Neural cell (in vitro differentiated cells): ENCODE data around the gene ITPR2. TPM values are rescaled to one million over a fixed set of nuclear protein-coding genes. Genes with fewer than 3 reads are reported as not detected.
"Not testable (repeated sequence)": the region's sequence is repeated elsewhere in the genome, so short reads cannot be mapped to it uniquely, and the experiment has no call there.

Experiments
- H2AFZ ChIP-seq: fragments of 200-600, 300-800 bp; sonication (generic), shearing (Covaris generic); 2 replicates; pipeline ENCODE4 v1.6.0; 2014; ENCODE audit warnings: low read depth, mild to moderate bottlenecking, antibody characterized with exemption, low read length, moderate library complexity
- H3F3A ChIP-seq: fragments of 200-600 bp; shearing (Covaris generic); 2 replicates; pipeline ENCODE4 v1.6.1; 2016; ENCODE audit warnings: mild to moderate bottlenecking, moderate library complexity, mixed read lengths, antibody characterized with exemption, low read length; ENCODE audit not compliant: insufficient read depth, poor library complexity, severe bottlenecking
- H3K27ac ChIP-seq: fragments of 200-600, 300-800 bp; sonication (generic), shearing (Covaris generic); 2 replicates; pipeline ENCODE4 v1.5.1; 2014; ENCODE audit warnings: mild to moderate bottlenecking, low read length, moderate library complexity
- H3K27me3 ChIP-seq: fragments of 300-800, 200-600 bp; sonication (generic), shearing (Covaris generic); 2 replicates; pipeline ENCODE4 v1.6.0; 2014; ENCODE audit warnings: mild to moderate bottlenecking, low read depth, low read length, moderate library complexity; ENCODE audit not compliant: insufficient read depth
- H3K36me3 ChIP-seq: fragments of 300-800, 200-600 bp; sonication (generic), shearing (Covaris generic); 2 replicates; pipeline ENCODE4 v1.5.1; 2014; ENCODE audit warnings: mild to moderate bottlenecking, antibody characterized with exemption, low read length, moderate library complexity; ENCODE audit not compliant: insufficient read depth
- H3K4me2 ChIP-seq: fragments of 300-800, 200-600 bp; sonication (generic), shearing (Covaris generic); 2 replicates; pipeline ENCODE4 v1.6.0; 2014; ENCODE audit warnings: mild to moderate bottlenecking, low read length
- H3K4me3 ChIP-seq: fragments of 300-800, 200-600 bp; sonication (generic), shearing (Covaris generic); 2 replicates; pipeline ENCODE4 v1.5.1; 2014; ENCODE audit warnings: mild to moderate bottlenecking, low read length, moderate library complexity
- H3K79me2 ChIP-seq: fragments of 200-600 bp; shearing (Covaris generic); replicated peaks from 2 replicates; pipeline ENCODE4 v1.6.0; 2014; ENCODE audit warnings: mild to moderate bottlenecking, low read length, moderate library complexity; ENCODE audit not compliant: insufficient read depth
- H3K9ac ChIP-seq: fragments of 300-800, 200-600 bp; sonication (generic), shearing (Covaris generic); 2 replicates; pipeline ENCODE4 v1.6.1; 2016; ENCODE audit warnings: mild to moderate bottlenecking, low read length, mixed read lengths
- H3K9me2 ChIP-seq: fragments of 200-600 bp; shearing (Covaris generic); 2 replicates; pipeline ENCODE4 v1.6.1; 2016; ENCODE audit warnings: mild to moderate bottlenecking, low read length, mixed read lengths; ENCODE audit not compliant: insufficient read depth
- H3K9me3 ChIP-seq: fragments of 200-600, 300-800 bp; sonication (generic), shearing (Covaris generic); 2 replicates; pipeline ENCODE4 v1.6.1; 2016; ENCODE audit warnings: mild to moderate bottlenecking, mixed run types, low read length, moderate library complexity, mixed read lengths
- H4K20me1 ChIP-seq: fragments of 200-600 bp; shearing (Covaris generic); 2 replicates; pipeline ENCODE4 v1.6.1; 2016; ENCODE audit warnings: mild to moderate bottlenecking, mixed run types; ENCODE audit not compliant: insufficient read depth
- EP300 ChIP-seq: fragments of 450-650 bp; conservative IDR thresholded peaks from 2 replicates; pipeline ENCODE4 v1.6.1; 2014; ENCODE audit warnings: antibody characterized with exemption, mild to moderate bottlenecking, moderate library complexity; ENCODE audit not compliant: poor library complexity, severe bottlenecking
- EZH2 ChIP-seq: fragments of 200-600, 300-800 bp; shearing (Covaris generic), sonication (generic); IDR thresholded peaks from 2 replicates; pipeline ENCODE4 v1.6.1; 2014; ENCODE audit warnings: antibody characterized with exemption, low read length, borderline replicate concordance, mild to moderate bottlenecking; ENCODE audit not compliant: insufficient read depth, poor library complexity, severe bottlenecking
- MXI1 ChIP-seq: fragments of 450-650 bp; conservative IDR thresholded peaks from 2 replicates; pipeline ENCODE4 v1.6.1; 2014; ENCODE audit warnings: antibody characterized with exemption, mild to moderate bottlenecking; ENCODE audit not compliant: poor library complexity, severe bottlenecking
- POLR2AphosphoS5 ChIP-seq: IDR thresholded peaks from 2 replicates; pipeline ENCODE4 v1.6.1; 2012
- RAD21 ChIP-seq: fragments of 450-650 bp; conservative IDR thresholded peaks from 2 replicates; pipeline ENCODE4 v1.6.1; 2014; ENCODE audit warnings: antibody characterized with exemption, mild to moderate bottlenecking, moderate library complexity
- SMC3 ChIP-seq: fragments of 450-650 bp; conservative IDR thresholded peaks from 2 replicates; pipeline ENCODE4 v1.6.1; 2014; ENCODE audit warnings: antibody characterized with exemption, mild to moderate bottlenecking, moderate library complexity; ENCODE audit not compliant: poor library complexity
- TAF1 ChIP-seq: IDR thresholded peaks from 2 replicates; pipeline ENCODE4 v1.6.1; 2012; ENCODE audit warnings: low read depth
- polyA plus RNA-seq: library from polyadenylated mRNA; depleted of rRNA; stranded (reverse); fragments of >200 nt; gene quantifications from 2 replicates; pipeline ENCODE4 v1.2.3, GENCODE V29; 2014
- TF ChIP-seq, protein P1 (sequence below): IDR thresholded peaks from 2 replicates; pipeline ENCODE4 v1.6.1; 2012; ENCODE audit warnings: borderline replicate concordance
- TF ChIP-seq, protein P2 (sequence below): fragments of 450-650 bp; IDR thresholded peaks from 2 replicates; pipeline ENCODE4 v1.5.1; 2014; ENCODE audit warnings: antibody characterized with exemption, mild to moderate bottlenecking, moderate library complexity; ENCODE audit not compliant: poor library complexity, severe bottlenecking

ITPR2 gene
- polyA plus RNA-seq, 1 donor from 2014 or later: 2.0 TPM

DNA sequence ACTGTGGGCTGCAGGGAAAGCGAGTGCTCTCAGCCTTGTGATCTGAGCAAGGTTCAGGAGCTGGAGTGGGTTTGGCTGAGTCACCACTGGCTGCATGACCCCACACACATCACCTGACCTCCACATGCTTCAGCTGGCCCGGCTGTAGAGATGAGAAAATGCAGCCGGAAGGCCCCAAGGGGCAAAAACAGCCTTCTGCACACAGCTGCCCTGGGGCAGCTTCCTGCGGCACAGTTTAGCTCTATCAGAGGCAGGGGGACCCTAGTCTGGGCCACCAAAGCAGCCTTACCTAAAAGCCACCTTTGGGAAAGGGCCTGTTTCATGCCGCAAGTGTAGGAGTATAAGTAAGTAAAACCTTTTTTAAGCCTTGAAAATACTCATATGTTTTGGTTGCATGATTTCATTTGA, 514.3 kb downstream of the ITPR2 start:
- H3K27ac ChIP-seq: no peak overlapping the region
- no peaks in the 10 kb centered on the region for H3K79me2 ChIP-seq
- no peaks in the 10 kb centered on the region for H3K27me3 ChIP-seq
- H3K9me2 ChIP-seq: no peaks in the 10 kb centered on the region
- TF ChIP-seq, protein P1, sequence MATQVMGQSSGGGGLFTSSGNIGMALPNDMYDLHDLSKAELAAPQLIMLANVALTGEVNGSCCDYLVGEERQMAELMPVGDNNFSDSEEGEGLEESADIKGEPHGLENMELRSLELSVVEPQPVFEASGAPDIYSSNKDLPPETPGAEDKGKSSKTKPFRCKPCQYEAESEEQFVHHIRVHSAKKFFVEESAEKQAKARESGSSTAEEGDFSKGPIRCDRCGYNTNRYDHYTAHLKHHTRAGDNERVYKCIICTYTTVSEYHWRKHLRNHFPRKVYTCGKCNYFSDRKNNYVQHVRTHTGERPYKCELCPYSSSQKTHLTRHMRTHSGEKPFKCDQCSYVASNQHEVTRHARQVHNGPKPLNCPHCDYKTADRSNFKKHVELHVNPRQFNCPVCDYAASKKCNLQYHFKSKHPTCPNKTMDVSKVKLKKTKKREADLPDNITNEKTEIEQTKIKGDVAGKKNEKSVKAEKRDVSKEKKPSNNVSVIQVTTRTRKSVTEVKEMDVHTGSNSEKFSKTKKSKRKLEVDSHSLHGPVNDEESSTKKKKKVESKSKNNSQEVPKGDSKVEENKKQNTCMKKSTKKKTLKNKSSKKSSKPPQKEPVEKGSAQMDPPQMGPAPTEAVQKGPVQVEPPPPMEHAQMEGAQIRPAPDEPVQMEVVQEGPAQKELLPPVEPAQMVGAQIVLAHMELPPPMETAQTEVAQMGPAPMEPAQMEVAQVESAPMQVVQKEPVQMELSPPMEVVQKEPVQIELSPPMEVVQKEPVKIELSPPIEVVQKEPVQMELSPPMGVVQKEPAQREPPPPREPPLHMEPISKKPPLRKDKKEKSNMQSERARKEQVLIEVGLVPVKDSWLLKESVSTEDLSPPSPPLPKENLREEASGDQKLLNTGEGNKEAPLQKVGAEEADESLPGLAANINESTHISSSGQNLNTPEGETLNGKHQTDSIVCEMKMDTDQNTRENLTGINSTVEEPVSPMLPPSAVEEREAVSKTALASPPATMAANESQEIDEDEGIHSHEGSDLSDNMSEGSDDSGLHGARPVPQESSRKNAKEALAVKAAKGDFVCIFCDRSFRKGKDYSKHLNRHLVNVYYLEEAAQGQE: no peak
- TF ChIP-seq RAD21: no peak
- no peak for TF ChIP-seq TAF1
- TF ChIP-seq MXI1: no peak
- TF ChIP-seq POLR2AphosphoS5: no peak
- TF ChIP-seq EZH2: no peak
- TF ChIP-seq, protein P2, sequence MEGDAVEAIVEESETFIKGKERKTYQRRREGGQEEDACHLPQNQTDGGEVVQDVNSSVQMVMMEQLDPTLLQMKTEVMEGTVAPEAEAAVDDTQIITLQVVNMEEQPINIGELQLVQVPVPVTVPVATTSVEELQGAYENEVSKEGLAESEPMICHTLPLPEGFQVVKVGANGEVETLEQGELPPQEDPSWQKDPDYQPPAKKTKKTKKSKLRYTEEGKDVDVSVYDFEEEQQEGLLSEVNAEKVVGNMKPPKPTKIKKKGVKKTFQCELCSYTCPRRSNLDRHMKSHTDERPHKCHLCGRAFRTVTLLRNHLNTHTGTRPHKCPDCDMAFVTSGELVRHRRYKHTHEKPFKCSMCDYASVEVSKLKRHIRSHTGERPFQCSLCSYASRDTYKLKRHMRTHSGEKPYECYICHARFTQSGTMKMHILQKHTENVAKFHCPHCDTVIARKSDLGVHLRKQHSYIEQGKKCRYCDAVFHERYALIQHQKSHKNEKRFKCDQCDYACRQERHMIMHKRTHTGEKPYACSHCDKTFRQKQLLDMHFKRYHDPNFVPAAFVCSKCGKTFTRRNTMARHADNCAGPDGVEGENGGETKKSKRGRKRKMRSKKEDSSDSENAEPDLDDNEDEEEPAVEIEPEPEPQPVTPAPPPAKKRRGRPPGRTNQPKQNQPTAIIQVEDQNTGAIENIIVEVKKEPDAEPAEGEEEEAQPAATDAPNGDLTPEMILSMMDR: no peak
- TF ChIP-seq SMC3: no peak
- no peak for TF ChIP-seq EP300
- no peak overlapping the region for H3K9ac ChIP-seq
- H2AFZ ChIP-seq: no peak overlapping the region
- no peak overlapping the region for H3K4me2 ChIP-seq
- H4K20me1 ChIP-seq: no peaks in the 10 kb centered on the region
- no peak overlapping the region for H3K4me3 ChIP-seq
- H3F3A ChIP-seq: no peaks in the 10 kb centered on the region
- H3K9me3 ChIP-seq: no peaks in the 10 kb centered on the region
- no peaks in the 10 kb centered on the region for H3K36me3 ChIP-seq

DNA sequence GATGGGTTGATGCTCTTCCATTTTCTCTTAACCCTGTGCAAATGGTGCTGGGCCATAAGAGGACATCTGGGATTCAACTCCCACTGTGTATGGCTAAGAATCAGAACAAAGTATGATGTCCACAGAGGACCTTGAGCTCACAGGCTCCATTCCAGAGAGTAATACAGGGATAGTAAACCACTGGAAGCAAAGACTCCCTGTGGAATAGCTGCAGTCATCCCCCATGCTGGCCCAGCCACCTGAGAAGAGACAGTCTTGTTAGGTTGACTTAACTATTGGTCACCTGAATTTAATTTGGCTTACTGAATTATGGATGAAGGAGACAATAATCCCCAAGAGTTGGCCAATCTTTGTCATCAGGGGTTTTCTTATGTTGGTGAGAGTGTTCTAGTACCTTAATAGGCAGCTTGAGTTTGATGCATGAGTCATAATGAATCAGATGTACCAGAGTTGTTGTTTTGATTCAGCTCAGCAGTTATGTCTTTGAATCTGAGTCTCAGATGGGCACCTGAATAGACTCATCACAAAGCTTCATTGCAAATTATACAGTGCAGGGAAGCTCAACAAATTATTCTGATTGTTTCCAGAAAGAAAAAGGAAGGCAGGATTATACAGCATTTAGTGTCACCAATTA, 514.9 kb downstream of the ITPR2 start:
- Histone ChIP-seq H2AFZ (no peak overlapping the region), H3K27me3 (no peaks in the 10 kb centered on the region), H4K20me1 (no peaks in the 10 kb centered on the region), H3K4me3 (no peak overlapping the region), H3K27ac (no peak overlapping the region), H3F3A (no peaks in the 10 kb centered on the region), H3K9ac (no peak overlapping the region), H3K79me2 (no peaks in the 10 kb centered on the region), H3K9me3 (no peaks in the 10 kb centered on the region), H3K9me2 (no peaks in the 10 kb centered on the region), H3K36me3 (no peaks in the 10 kb centered on the region), H3K4me2 (no peak overlapping the region)
- no peak for TF ChIP-seq TAF1
- TF ChIP-seq RAD21: no peak

DNA sequence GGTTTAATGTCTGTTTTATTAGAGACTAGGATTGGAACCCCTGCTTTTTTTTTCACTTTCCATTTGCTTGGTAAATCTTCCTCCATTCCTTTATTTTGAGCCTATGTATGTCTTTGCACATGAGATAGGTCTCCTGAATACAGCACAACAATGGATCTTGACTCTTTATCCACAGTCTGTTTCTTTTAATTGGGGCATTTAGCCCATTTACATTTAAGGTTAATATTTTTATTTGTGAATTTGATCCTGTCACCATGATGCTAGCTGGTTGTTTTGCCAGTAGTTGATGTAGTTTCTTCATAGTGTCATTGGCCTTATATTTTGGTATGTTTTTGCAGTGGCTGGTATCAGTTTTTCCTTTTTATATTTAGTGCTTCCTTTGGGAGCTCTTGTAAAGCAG, 518.9 kb downstream of the ITPR2 start:
- H3K36me3 ChIP-seq, H3K79me2 ChIP-seq, H3K27me3 ChIP-seq, H2AFZ ChIP-seq, H3K4me3 ChIP-seq, H3K9me2 ChIP-seq, H3K27ac ChIP-seq, H3F3A ChIP-seq, H3K4me2 ChIP-seq, H4K20me1 ChIP-seq, H3K9me3 ChIP-seq, H3K9ac ChIP-seq: not testable (repeated sequence)

DNA sequence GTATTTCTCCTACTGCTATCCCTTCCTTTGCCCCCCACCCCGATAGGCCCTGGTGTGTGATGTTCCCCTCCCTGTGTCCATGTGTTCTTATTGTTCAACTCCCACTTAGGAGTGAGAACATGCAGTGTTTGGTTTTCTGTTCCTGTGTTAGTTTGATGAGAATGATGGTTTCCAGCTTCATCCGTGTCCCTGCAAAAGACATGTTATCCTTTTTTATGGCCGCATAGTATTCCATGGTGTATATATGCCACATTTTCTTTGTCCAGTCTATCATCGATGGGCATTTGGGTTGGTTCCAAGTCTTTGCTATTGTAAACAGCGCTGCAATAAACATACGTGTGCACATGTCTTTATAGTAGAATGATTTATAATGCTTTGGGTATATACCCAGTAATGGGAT, 522.5 kb downstream of the ITPR2 start:
- H3K4me3 ChIP-seq, H3K36me3 ChIP-seq, H3F3A ChIP-seq, H3K27ac ChIP-seq, H3K27me3 ChIP-seq, H3K4me2 ChIP-seq, H2AFZ ChIP-seq, H3K9me3 ChIP-seq, H3K79me2 ChIP-seq, H4K20me1 ChIP-seq, H3K9me2 ChIP-seq, H3K9ac ChIP-seq: not testable (repeated sequence)
